Esophagus squamous epithelium (tissue), 4 donors: ENCODE data around the gene HS2ST1.

Experiments
- CTCF ChIP-seq, 6 experiments: fragments of 450-650 bp in 4 of 6; fragments of 200-600 bp in 2 of 6; sonication (generic) in 2 of 6; IDR thresholded peaks; one replicate each; pipeline ENCODE4 v1.5.1; 2016 to 2019; ENCODE audit warnings: antibody characterized with exemption in 6 of 6, mild to moderate bottlenecking in 4 of 6, moderate library complexity in 4 of 6
- POLR2A ChIP-seq, 4 donors: fragments of 450-650 bp; IDR thresholded peaks; one replicate each; pipeline ENCODE4 v1.6.1; 2017; ENCODE audit warnings: antibody characterized with exemption in 4 of 4, mild to moderate bottlenecking in 4 of 4, moderate library complexity in 3 of 4

DNA sequence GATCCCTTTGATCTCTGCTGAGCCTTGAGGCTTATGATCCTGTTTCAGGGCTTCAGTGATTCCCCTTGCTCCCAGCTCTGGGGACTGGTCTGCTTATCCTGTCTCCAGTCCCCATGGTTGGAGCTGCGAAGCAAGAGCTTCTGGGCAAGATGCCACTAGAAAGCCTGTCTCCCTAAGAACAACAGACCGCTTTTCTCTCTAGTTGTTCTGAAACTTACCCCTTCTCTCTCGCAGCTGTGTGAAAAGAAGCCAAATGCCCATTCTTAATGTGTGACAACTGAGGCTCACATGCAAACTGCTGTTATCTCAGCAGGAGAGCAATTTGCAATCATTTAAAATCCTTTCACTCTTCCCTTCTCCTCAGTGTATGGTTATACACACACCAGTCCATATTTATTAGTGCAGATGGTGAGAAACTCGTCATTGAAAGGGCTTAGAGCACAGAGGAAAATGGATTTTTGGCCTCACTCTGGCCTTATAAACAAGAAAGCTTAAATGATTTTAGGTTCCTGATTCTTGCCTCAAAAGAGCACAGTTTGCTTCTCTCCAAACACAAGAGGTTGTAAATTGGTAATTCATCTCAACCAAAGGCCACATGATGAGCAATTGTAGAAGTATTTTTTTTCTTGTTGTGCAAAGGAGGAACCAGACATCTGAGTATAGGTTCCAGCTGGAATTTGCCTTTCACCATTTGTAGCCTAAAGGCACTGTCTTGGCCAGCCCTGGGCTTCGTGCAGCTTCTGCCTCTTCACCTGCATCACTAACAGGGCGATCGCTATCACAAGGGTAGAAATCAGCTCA is 235.0 kb downstream of the HS2ST1 start:
- TF ChIP-seq CTCF (IDR thresholded peaks at IDR 0.05) (no peak), POLR2A (IDR thresholded peaks at IDR 0.05) (no peak)
